ENCODE results near the gene TBX18. TPM values are rescaled to one million over a fixed set of nuclear protein-coding genes. Genes with fewer than 3 reads are reported as not detected.
A peak's percentile ranks its signal among the peaks of the same experiment; 100 is the strongest.

The TBX18 gene
- total and polyA plus RNA-seq, 2 donors (not counting 1 experiment from before 2014, with no cell fraction given): 0.33 to 2.2 TPM

GRCh38 chr6:84769306-84769705, 4.9 kb upstream of the TBX18 start:
- Histone ChIP-seq H3K9ac (ENCODE audit: insufficient read depth, low read length) (no peak overlapping the region), H3K79me2 (ENCODE audit: control insufficient read depth, insufficient read depth, low read length) (no peaks in the 10 kb centered on the region), H3K4me1 (ENCODE audit: control insufficient read depth, extremely low read depth, insufficient read depth, low read length) (no peaks in the 10 kb centered on the region), H3K36me3 (ENCODE audit: control insufficient read depth, insufficient read depth, low read length) (no peaks in the 10 kb centered on the region), H4K20me1 (ENCODE audit: control insufficient read depth, extremely low read depth, insufficient read depth, low read length) (no peaks in the 10 kb centered on the region), H3K9me3 (ENCODE audit: control insufficient read depth, insufficient read depth, low read depth, low read length) (no peaks in the 10 kb centered on the region), H3K4me3 (replicated peaks in 1 of 4; ENCODE audit: control extremely low read depth in 1 of 4, insufficient read depth in 1 of 4, low read depth in 3 of 4, low read length in 4 of 4) (no peak overlapping the region), H3K4me2 (ENCODE audit: extremely low read depth, insufficient read depth, low read length) (no peak overlapping the region), H3K27ac (ENCODE audit: insufficient read depth, low read length) (no peak overlapping the region), H2AFZ (ENCODE audit: low read length) (no peak overlapping the region), H3K27me3 (ENCODE audit: control insufficient read depth, insufficient read depth, low read length) (peaks cover 62% of the 10 kb centered on the region)
- TF ChIP-seq EZH2 (IDR thresholded peaks at IDR 0.05; ENCODE audit: low read length, missing control alignments): no peak
- no peak for TF ChIP-seq CTCF (conservative IDR thresholded peaks at IDR 0.05 in 1 of 2, IDR thresholded peaks at IDR 0.05 in 1 of 2; ENCODE audit: low read depth in 1 of 2, low read length in 2 of 2)
- DNase-seq (ENCODE audit: low read depth in 2 of 2): no peak

GRCh38 chr6:84768442-84769174, 4.2 kb upstream of the TBX18 start:
- Histone ChIP-seq H3K9me3 (ENCODE audit: control insufficient read depth, insufficient read depth, low read depth, low read length) (no peaks in the 10 kb centered on the region), H3K4me2 (ENCODE audit: extremely low read depth, insufficient read depth, low read length) (no peak overlapping the region), H3K4me1 (ENCODE audit: control insufficient read depth, extremely low read depth, insufficient read depth, low read length) (no peaks in the 10 kb centered on the region), H3K36me3 (ENCODE audit: control insufficient read depth, insufficient read depth, low read length) (no peaks in the 10 kb centered on the region), H3K27me3 (ENCODE audit: control insufficient read depth, insufficient read depth, low read length) (peaks cover 58% of the 10 kb centered on the region), H3K4me3 (replicated peaks in 1 of 4; ENCODE audit: control extremely low read depth in 1 of 4, insufficient read depth in 1 of 4, low read depth in 3 of 4, low read length in 4 of 4) (peak overlapping the region in 1 of 4 experiments; percentile 12), H3K27ac (ENCODE audit: insufficient read depth, low read length) (no peak overlapping the region), H3K79me2 (ENCODE audit: control insufficient read depth, insufficient read depth, low read length) (no peaks in the 10 kb centered on the region), H2AFZ (ENCODE audit: low read length) (no peak overlapping the region), H4K20me1 (ENCODE audit: control insufficient read depth, extremely low read depth, insufficient read depth, low read length) (no peaks in the 10 kb centered on the region), H3K9ac (ENCODE audit: insufficient read depth, low read length) (no peak overlapping the region)
- TF ChIP-seq EZH2 (IDR thresholded peaks at IDR 0.05; ENCODE audit: low read length, missing control alignments): no peak
- no peak for TF ChIP-seq CTCF (conservative IDR thresholded peaks at IDR 0.05 in 1 of 2, IDR thresholded peaks at IDR 0.05 in 1 of 2; ENCODE audit: low read depth in 1 of 2, low read length in 2 of 2)
- no peak for DNase-seq (ENCODE audit: low read depth in 2 of 2)

- Histone ChIP-seq H3K27me3 (ENCODE audit: control insufficient read depth, insufficient read depth, low read length) (peaks cover 54% of the 10 kb centered on the region), H3K4me3 (replicated peaks in 1 of 4; ENCODE audit: control extremely low read depth in 1 of 4, insufficient read depth in 1 of 4, low read depth in 3 of 4, low read length in 4 of 4) (no peak overlapping the region), H2AFZ (ENCODE audit: low read length) (no peak overlapping the region), H3K9ac (ENCODE audit: insufficient read depth, low read length) (no peak overlapping the region), H3K4me1 (ENCODE audit: control insufficient read depth, extremely low read depth, insufficient read depth, low read length) (no peaks in the 10 kb centered on the region), H3K9me3 (ENCODE audit: control insufficient read depth, insufficient read depth, low read depth, low read length) (no peaks in the 10 kb centered on the region), H3K79me2 (ENCODE audit: control insufficient read depth, insufficient read depth, low read length) (no peaks in the 10 kb centered on the region), H4K20me1 (ENCODE audit: control insufficient read depth, extremely low read depth, insufficient read depth, low read length) (no peaks in the 10 kb centered on the region), H3K4me2 (ENCODE audit: extremely low read depth, insufficient read depth, low read length) (no peak overlapping the region), H3K36me3 (ENCODE audit: control insufficient read depth, insufficient read depth, low read length) (no peaks in the 10 kb centered on the region), H3K27ac (ENCODE audit: insufficient read depth, low read length) (no peak overlapping the region)
- DNase-seq (ENCODE audit: low read depth in 2 of 2): no peak
- no peak for TF ChIP-seq EZH2 (IDR thresholded peaks at IDR 0.05; ENCODE audit: low read length, missing control alignments)
- no peak for TF ChIP-seq CTCF (conservative IDR thresholded peaks at IDR 0.05 in 1 of 2, IDR thresholded peaks at IDR 0.05 in 1 of 2; ENCODE audit: low read depth in 1 of 2, low read length in 2 of 2)
These were observed 3.3 kb upstream of the TBX18 start for GRCh38 chr6:84767526-84768201.

Data from fibroblast of lung (primary cell).